ENCODE results near the gene RAD51B. TPM values are rescaled to one million over a fixed set of nuclear protein-coding genes. Genes with fewer than 3 reads are reported as not detected.

RAD51B gene
- total and polyA plus RNA-seq, 4 donors: 2.5 to 95.0 (median 9.6) TPM

GRCh38 chr14:68247676-68248268 lies 428.2 kb downstream of the RAD51B start:
- peak overlapping the region in 1 of 2 donors; percentile 53 for H3K9ac ChIP-seq (ENCODE audit: insufficient read depth in 1 of 2, low read length in 2 of 2)
- no peak overlapping the region for H3K27ac ChIP-seq (ENCODE audit: low read depth in 1 of 2, low read length in 1 of 2)
- 19 to 35% methylated on average over 4 of the region's 4 CpGs for WGBS, 2 donors
- peaks cover 9 to 85% (median 57%) of the 10 kb centered on the region in 5 donors for H3K4me1 ChIP-seq (ENCODE audit: control insufficient read depth in 5 of 5, insufficient read depth in 5 of 5, low read length in 5 of 5)
- ATAC-seq (ENCODE audit: insufficient read depth, low FRiP score) (no peak), DNase-seq (peak in 2 of 3 donors; percentile 76 to 89)
- no peaks in the 10 kb centered on the region for H3K36me3 ChIP-seq (ENCODE audit: control insufficient read depth in 4 of 4, insufficient read depth in 4 of 4, low read length in 4 of 4)
- no peaks in the 10 kb centered on the region for H3K9me3 ChIP-seq (ENCODE audit: control insufficient read depth in 4 of 4, insufficient read depth in 3 of 4, low read length in 3 of 4)
- no peak for TF ChIP-seq CTCF (IDR thresholded peaks at IDR 0.05; ENCODE audit: control extremely low read depth, extremely low read depth)
- no peak overlapping the region for H3K4me3 ChIP-seq
- H3K27me3 ChIP-seq (ENCODE audit: control insufficient read depth in 3 of 3, insufficient read depth in 3 of 3, low read length in 2 of 3): no peaks in the 10 kb centered on the region

- peaks cover 9 to 87% (median 57%) of the 10 kb centered on the region in 5 donors for H3K4me1 ChIP-seq (ENCODE audit: control insufficient read depth in 5 of 5, insufficient read depth in 5 of 5, low read length in 5 of 5)
- peak; percentile 43 to 97 (median 96) for DNase-seq
These were observed 429.1 kb downstream of the RAD51B start for GRCh38 chr14:68248481-68249255.

GRCh38 chr14:68249661-68250451 lies 430.3 kb downstream of the RAD51B start:
- 52 to 72% methylated on average over 3 of the region's 3 CpGs for WGBS, 2 donors
- no peak for TF ChIP-seq CTCF (IDR thresholded peaks at IDR 0.05; ENCODE audit: control extremely low read depth, extremely low read depth)
- H3K27me3 ChIP-seq (ENCODE audit: control insufficient read depth in 3 of 3, insufficient read depth in 3 of 3, low read length in 2 of 3): no peaks in the 10 kb centered on the region
- peak overlapping the region in 1 of 2 donors; percentile 23 for H3K27ac ChIP-seq (ENCODE audit: low read depth in 1 of 2, low read length in 1 of 2)
- no peaks in the 10 kb centered on the region for H3K36me3 ChIP-seq (ENCODE audit: control insufficient read depth in 4 of 4, insufficient read depth in 4 of 4, low read length in 4 of 4)
- no peak overlapping the region for H3K4me3 ChIP-seq
- DNase-seq (peak in 2 of 3 donors; percentile 62 to 75), ATAC-seq (ENCODE audit: insufficient read depth, low FRiP score) (no peak)
- H3K4me1 ChIP-seq (ENCODE audit: control insufficient read depth in 5 of 5, insufficient read depth in 5 of 5, low read length in 5 of 5): peaks cover 9 to 88% (median 65%) of the 10 kb centered on the region in 5 donors
- peak overlapping the region in 1 of 2 donors; percentile 7 for H3K9ac ChIP-seq (ENCODE audit: insufficient read depth in 1 of 2, low read length in 2 of 2)
- no peaks in the 10 kb centered on the region for H3K9me3 ChIP-seq (ENCODE audit: control insufficient read depth in 4 of 4, insufficient read depth in 3 of 4, low read length in 3 of 4)

More at GRCh38 chr14:68248481-68249255, 429.1 kb downstream of the RAD51B start:
- H3K4me3 ChIP-seq: no peak overlapping the region
- no peaks in the 10 kb centered on the region for H3K9me3 ChIP-seq (ENCODE audit: control insufficient read depth in 4 of 4, insufficient read depth in 3 of 4, low read length in 3 of 4)
- H3K9ac ChIP-seq (ENCODE audit: insufficient read depth in 1 of 2, low read length in 2 of 2): peak overlapping the region in 1 of 2 donors; percentile 53
- WGBS, 2 donors: 57 to 70% methylated on average over 7 of the region's 7 CpGs
- H3K27ac ChIP-seq (ENCODE audit: low read depth in 1 of 2, low read length in 1 of 2): peak overlapping the region; percentile 41 to 76
- peak; percentile 28 for TF ChIP-seq CTCF (IDR thresholded peaks at IDR 0.05; ENCODE audit: control extremely low read depth, extremely low read depth)
- ATAC-seq (ENCODE audit: insufficient read depth, low FRiP score): peak; percentile 66
- no peaks in the 10 kb centered on the region for H3K36me3 ChIP-seq (ENCODE audit: control insufficient read depth in 4 of 4, insufficient read depth in 4 of 4, low read length in 4 of 4)
- no peaks in the 10 kb centered on the region for H3K27me3 ChIP-seq (ENCODE audit: control insufficient read depth in 3 of 3, insufficient read depth in 3 of 3, low read length in 2 of 3)
